Astrocyte of the spinal cord (primary cell): ENCODE results near the gene NUP210.

Source experiments
- DNase-seq: peaks from one replicate; pipeline ENCODE4 v3.0.0; 2011; ENCODE audit warnings: low read depth, low spot score
- H3K4me3 ChIP-seq: 2 replicates; pipeline ENCODE4 v1.5.1; 2011; ENCODE audit warnings: low read depth, mild to moderate bottlenecking, low read length, moderate library complexity
- in situ Hi-C: cut with HindIII; loops from 2 replicates; pipeline ENCODE4 v1.10.0; 2017; ENCODE audit warnings: low sequenced_read_pairs
- TF ChIP-seq, protein P1 (sequence below): IDR thresholded peaks from 2 replicates; pipeline ENCODE4 v1.5.1; 2012; ENCODE audit warnings: low read depth, mild to moderate bottlenecking, low read length, inconsistent platforms

NUP210 gene

DNA sequence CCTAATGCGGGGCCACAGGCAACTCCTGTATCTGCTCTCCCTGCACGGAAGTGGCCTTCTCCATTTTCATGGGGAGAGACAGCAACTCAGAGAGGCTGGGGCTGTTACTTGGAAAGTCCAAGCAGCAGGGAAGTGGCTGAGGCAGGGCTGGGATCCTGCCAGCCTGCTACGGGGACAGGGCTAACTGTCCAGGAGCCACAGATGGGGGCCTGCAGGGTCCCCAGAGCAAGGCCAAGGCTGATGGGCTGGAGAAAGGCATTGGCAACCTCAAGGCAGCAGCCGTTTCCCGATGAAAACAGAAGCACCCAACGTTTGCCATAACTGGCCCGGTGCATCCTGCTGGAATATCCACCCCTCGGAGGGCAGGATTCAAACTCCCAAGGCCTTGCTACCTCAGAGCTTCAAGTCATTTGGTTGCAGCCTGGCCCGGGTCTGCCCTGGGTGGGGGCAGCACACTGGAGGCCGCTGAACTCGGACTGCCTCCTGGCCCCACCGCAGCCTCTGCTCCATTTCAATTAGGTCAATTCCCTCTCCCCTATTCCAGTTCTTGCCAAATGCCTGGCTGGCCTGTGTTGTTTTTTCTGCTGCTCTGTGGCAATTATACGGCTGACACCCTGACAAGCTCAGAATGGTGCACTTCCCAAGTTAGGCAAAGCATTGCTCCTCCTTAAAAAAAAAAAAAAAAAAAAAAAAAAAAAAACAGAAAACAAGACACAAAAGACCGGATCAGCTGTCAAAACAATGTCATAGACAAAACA is 143.5 kb downstream of the NUP210 start:
- TF ChIP-seq, protein P1, sequence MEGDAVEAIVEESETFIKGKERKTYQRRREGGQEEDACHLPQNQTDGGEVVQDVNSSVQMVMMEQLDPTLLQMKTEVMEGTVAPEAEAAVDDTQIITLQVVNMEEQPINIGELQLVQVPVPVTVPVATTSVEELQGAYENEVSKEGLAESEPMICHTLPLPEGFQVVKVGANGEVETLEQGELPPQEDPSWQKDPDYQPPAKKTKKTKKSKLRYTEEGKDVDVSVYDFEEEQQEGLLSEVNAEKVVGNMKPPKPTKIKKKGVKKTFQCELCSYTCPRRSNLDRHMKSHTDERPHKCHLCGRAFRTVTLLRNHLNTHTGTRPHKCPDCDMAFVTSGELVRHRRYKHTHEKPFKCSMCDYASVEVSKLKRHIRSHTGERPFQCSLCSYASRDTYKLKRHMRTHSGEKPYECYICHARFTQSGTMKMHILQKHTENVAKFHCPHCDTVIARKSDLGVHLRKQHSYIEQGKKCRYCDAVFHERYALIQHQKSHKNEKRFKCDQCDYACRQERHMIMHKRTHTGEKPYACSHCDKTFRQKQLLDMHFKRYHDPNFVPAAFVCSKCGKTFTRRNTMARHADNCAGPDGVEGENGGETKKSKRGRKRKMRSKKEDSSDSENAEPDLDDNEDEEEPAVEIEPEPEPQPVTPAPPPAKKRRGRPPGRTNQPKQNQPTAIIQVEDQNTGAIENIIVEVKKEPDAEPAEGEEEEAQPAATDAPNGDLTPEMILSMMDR = no peak
- DNase-seq = no peak
- H3K4me3 ChIP-seq = no peak overlapping the region
- in situ Hi-C loops = no loop called here

- TF ChIP-seq, protein P1 = no peak
- in situ Hi-C loops = no loop called here
- H3K4me3 ChIP-seq = no peak overlapping the region
- no peak for DNase-seq
Measured at GRCh38 chr3:13275376-13276005, 144.6 kb downstream of the NUP210 start.

- no peak for DNase-seq
- H3K4me3 ChIP-seq = no peak overlapping the region
- in situ Hi-C loops = no loop called here
- TF ChIP-seq, protein P1 = no peak
Measured at GRCh38 chr3:13274551-13275332, 145.4 kb downstream of the NUP210 start.

DNA sequence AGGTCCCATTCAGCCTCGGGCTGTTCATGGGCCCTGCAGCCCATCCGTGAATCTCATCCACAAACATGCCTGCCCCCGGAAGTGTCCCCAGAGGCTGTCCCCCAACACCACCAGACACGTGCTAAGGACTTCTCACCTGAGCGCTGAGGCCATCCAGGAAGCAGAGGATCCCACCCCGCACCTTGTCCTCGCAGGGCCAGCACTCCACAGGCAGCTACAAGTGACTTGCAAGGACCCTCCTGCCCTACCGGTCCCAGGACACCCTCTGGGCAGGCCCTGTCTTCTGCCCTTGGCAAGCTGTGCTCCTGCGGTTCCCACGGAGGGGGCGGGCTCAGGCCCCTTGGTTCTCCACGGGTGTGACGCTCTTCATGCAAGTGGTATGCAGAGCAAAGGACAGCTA is 146.0 kb downstream of the NUP210 start:
- no peak for DNase-seq
- in situ Hi-C loops = no loop called here
- H3K4me3 ChIP-seq = no peak overlapping the region
- TF ChIP-seq, protein P1 = no peak

DNA sequence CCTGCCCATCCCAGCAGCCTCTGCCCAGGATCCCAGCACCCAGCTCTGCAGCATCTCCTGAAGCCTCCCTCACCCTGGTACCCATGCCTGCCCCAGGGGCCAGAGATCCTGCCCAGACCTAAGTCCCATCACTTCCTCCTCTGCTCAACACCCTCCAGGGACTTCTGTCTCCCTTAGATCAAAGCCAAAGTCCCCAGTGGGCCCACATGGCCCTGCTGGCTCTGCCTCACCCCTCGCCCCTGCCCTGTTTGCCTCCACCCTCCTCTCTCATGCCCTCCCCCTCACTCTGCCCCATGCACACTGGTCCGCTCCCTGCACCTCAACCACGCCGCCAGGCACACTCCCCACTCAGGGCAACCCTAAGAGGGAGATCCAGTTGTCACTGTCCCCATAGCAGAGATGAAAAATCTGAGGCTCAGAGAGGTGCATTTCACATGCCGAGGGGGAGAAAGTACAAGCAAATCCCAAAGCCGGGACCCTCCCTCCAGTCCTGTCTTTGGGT is 146.5 kb downstream of the NUP210 start:
- in situ Hi-C loops = no loop called here
- DNase-seq = no peak
- no peak overlapping the region for H3K4me3 ChIP-seq
- TF ChIP-seq, protein P1 = no peak

GRCh38 chr3:13272831-13273603 is 147.1 kb downstream of the NUP210 start:
- TF ChIP-seq, protein P1 = no peak
- DNase-seq = no peak
- in situ Hi-C loops = no loop called here
- H3K4me3 ChIP-seq = no peak overlapping the region
